H9 (cell line): ENCODE measurements around the gene TEX264. TPM values are rescaled to one million over a fixed set of nuclear protein-coding genes. Genes with fewer than 3 reads are reported as not detected.

Experiments used
- DNase-seq: peaks from one replicate; pipeline ENCODE4 v3.0.0-alpha.2; 2017
- H2AFZ ChIP-seq: one replicate; pipeline ENCODE4 v1.6.1; 2013; ENCODE audit warnings: mild to moderate bottlenecking, low read length, control low read depth, moderate library complexity
- H2AK5ac ChIP-seq: 2 replicates; pipeline ENCODE4 v1.6.1; 2013; ENCODE audit warnings: low read length, control low read depth, mixed read lengths; ENCODE audit not compliant: insufficient read length
- H2BK120ac ChIP-seq: one replicate; pipeline ENCODE4 v1.6.1; 2013; ENCODE audit warnings: low read depth, mild to moderate bottlenecking, low read length, control low read depth, inconsistent platforms; ENCODE audit not compliant: poor library complexity, severe bottlenecking
- H2BK12ac ChIP-seq: 2 replicates; pipeline ENCODE4 v1.6.1; 2013; ENCODE audit warnings: low read length, control low read depth, mixed read lengths, low read depth; ENCODE audit not compliant: insufficient read length
- H2BK15ac ChIP-seq: 2 replicates; pipeline ENCODE4 v1.6.1; 2013; ENCODE audit warnings: low read depth, low read length, control low read depth
- H2BK20ac ChIP-seq: one replicate; pipeline ENCODE4 v1.6.1; 2013; ENCODE audit warnings: low read depth, mild to moderate bottlenecking, low read length, control low read depth, inconsistent platforms; ENCODE audit not compliant: poor library complexity, severe bottlenecking
- H2BK5ac ChIP-seq: 2 replicates; pipeline ENCODE4 v1.6.1; 2013; ENCODE audit warnings: low read length, control low read depth, mixed read lengths; ENCODE audit not compliant: insufficient read length
- H3K14ac ChIP-seq: 2 replicates; pipeline ENCODE4 v1.6.1; 2013; ENCODE audit warnings: low read length, control low read depth; ENCODE audit not compliant: insufficient read depth
- H3K18ac ChIP-seq: 2 replicates; pipeline ENCODE4 v1.6.1; 2013; ENCODE audit warnings: low read depth, mild to moderate bottlenecking, mixed read lengths, low read length, control low read depth; ENCODE audit not compliant: insufficient read length
- H3K23ac ChIP-seq: 2 replicates; pipeline ENCODE4 v1.6.1; 2013; ENCODE audit warnings: low read length, control low read depth, mixed read lengths, low read depth; ENCODE audit not compliant: insufficient read length
- H3K23me2 ChIP-seq: 2 replicates; pipeline ENCODE4 v1.6.1; 2013; ENCODE audit warnings: low read depth, mild to moderate bottlenecking, mixed read lengths, low read length, control low read depth; ENCODE audit not compliant: insufficient read length, poor library complexity, severe bottlenecking
- H3K27ac ChIP-seq: 2 replicates; pipeline ENCODE4 v1.5.1; 2013; ENCODE audit warnings: low read length, control low read depth, mixed read lengths, low read depth; ENCODE audit not compliant: insufficient read length
- H3K27me3 ChIP-seq: 2 replicates; pipeline ENCODE4 v1.6.1; 2013; ENCODE audit warnings: low read length, control low read depth, inconsistent platforms; ENCODE audit not compliant: insufficient read depth
- H3K4ac ChIP-seq: 2 replicates; pipeline ENCODE4 v1.6.1; 2013; ENCODE audit warnings: low read depth, mild to moderate bottlenecking, control low read depth, inconsistent platforms, low read length, moderate library complexity
- H3K4me1 ChIP-seq: 2 replicates; pipeline ENCODE4 v1.6.1; 2013; ENCODE audit warnings: low read length, control low read depth, inconsistent platforms; ENCODE audit not compliant: insufficient read depth
- H3K4me2 ChIP-seq: 2 replicates; pipeline ENCODE4 v1.6.1; 2013; ENCODE audit warnings: low read length, control low read depth, mixed read lengths; ENCODE audit not compliant: insufficient read length, insufficient read depth
- H3K56ac ChIP-seq: 2 replicates; pipeline ENCODE4 v1.6.1; 2013; ENCODE audit warnings: low read depth, mild to moderate bottlenecking, mixed read lengths, low read length, control low read depth; ENCODE audit not compliant: insufficient read length
- H3K79me1 ChIP-seq: 2 replicates; pipeline ENCODE4 v1.6.1; 2013; ENCODE audit warnings: low read depth, mild to moderate bottlenecking, moderate library complexity, low read length, control low read depth, inconsistent platforms; ENCODE audit not compliant: insufficient read depth, poor library complexity, severe bottlenecking
- H3K79me2 ChIP-seq: 2 replicates; pipeline ENCODE4 v1.6.1; 2013; ENCODE audit warnings: low read length, control low read depth, inconsistent platforms; ENCODE audit not compliant: insufficient read depth
- H3K9ac ChIP-seq: 2 replicates; pipeline ENCODE4 v1.6.1; 2013; ENCODE audit warnings: low read length, control low read depth, mixed read lengths; ENCODE audit not compliant: insufficient read length; ENCODE audit errors: extremely low read depth
- H3K9me3 ChIP-seq: one replicate; pipeline ENCODE4 v1.6.1; 2013; ENCODE audit warnings: low read depth, low read length, inconsistent platforms; ENCODE audit not compliant: control insufficient read depth
- H3T11ph ChIP-seq: one replicate; pipeline ENCODE4 v1.6.1; 2013; ENCODE audit warnings: mild to moderate bottlenecking, low read length, control low read depth, inconsistent platforms
- H4K20me1 ChIP-seq: one replicate; pipeline ENCODE4 v1.6.1; 2013; ENCODE audit not compliant: control insufficient read depth, insufficient read length, insufficient read depth
- H4K5ac ChIP-seq: 2 replicates; pipeline ENCODE4 v1.6.1; 2013; ENCODE audit warnings: low read depth, mild to moderate bottlenecking, mixed read lengths, low read length, control low read depth; ENCODE audit not compliant: insufficient read length
- H4K8ac ChIP-seq: replicated peaks from 2 replicates; pipeline ENCODE4 v1.6.1; 2013; ENCODE audit warnings: low read length, control low read depth, mixed read lengths, low read depth; ENCODE audit not compliant: insufficient read length
- H4K91ac ChIP-seq: 2 replicates; pipeline ENCODE4 v1.6.1; 2013; ENCODE audit warnings: low read depth, mild to moderate bottlenecking, moderate library complexity, mixed read lengths, low read length, control low read depth; ENCODE audit not compliant: insufficient read length
- H3K27ac Mint-ChIP-seq, 3 experiments: 2 replicates in 2 of 3; 3 replicates in 1 of 3; pipeline ENCODE4 v1.8.0; 2020 to 2021; ENCODE audit warnings: mixed read lengths in 3 of 3, mild to moderate bottlenecking in 1 of 3, moderate library complexity in 1 of 3
- H3K27me3 Mint-ChIP-seq: 2 replicates; pipeline ENCODE4 v1.8.0; 2021; ENCODE audit warnings: low read depth, mild to moderate bottlenecking, moderate library complexity, mixed read lengths
- H3K36me3 Mint-ChIP-seq, 3 experiments: 2 replicates in 2 of 3; 3 replicates in 1 of 3; pipeline ENCODE4 v1.8.0; 2020 to 2021; ENCODE audit warnings: low read depth in 3 of 3, mixed read lengths in 3 of 3; ENCODE audit not compliant: insufficient read depth in 1 of 3
- H3K4me1 Mint-ChIP-seq, 2 experiments: 2 replicates each; pipeline ENCODE4 v1.8.0; 2020; ENCODE audit warnings: mixed read lengths in 2 of 2
- H3K4me3 Mint-ChIP-seq, 2 experiments: 2 replicates in 1 of 2; 3 replicates in 1 of 2; pipeline ENCODE4 v1.8.0; 2020 to 2021; ENCODE audit warnings: mild to moderate bottlenecking in 2 of 2, mixed read lengths in 2 of 2, moderate library complexity in 1 of 2
- H3K9me3 Mint-ChIP-seq, 2 experiments: 2 replicates in 1 of 2; 3 replicates in 1 of 2; pipeline ENCODE4 v1.8.0; 2020; ENCODE audit warnings: mild to moderate bottlenecking in 2 of 2, mixed read lengths in 2 of 2, moderate library complexity in 1 of 2
- CTCF ChIP-seq: fragments of 200-600 bp; sonication (generic); conservative IDR thresholded peaks from 3 replicates; pipeline ENCODE4 v1.8.0; 2021; ENCODE audit warnings: antibody characterized with exemption, mild to moderate bottlenecking
- WGBS: extraction: QIAGEN DNeasy Blood & Tissue Kit; methylation state at CpG from one replicate; pipeline ENCODE4 v1.1.7; 2013; ENCODE audit warnings: missing lambda C conversion rate, low lambda C conversion rate, mixed read lengths; ENCODE audit not compliant: insufficient read length; ENCODE audit errors: extremely low coverage; 5-methylcytosine and 5-hydroxymethylcytosine counted together
- total RNA-seq: library from RNA; stranded (reverse); gene quantifications from 2 replicates; pipeline ENCODE4 v1.2.1, GENCODE V29; 2021

Gene TEX264
- total RNA-seq, 1 experiment from 2014 or later = 17.3 TPM

DNA sequence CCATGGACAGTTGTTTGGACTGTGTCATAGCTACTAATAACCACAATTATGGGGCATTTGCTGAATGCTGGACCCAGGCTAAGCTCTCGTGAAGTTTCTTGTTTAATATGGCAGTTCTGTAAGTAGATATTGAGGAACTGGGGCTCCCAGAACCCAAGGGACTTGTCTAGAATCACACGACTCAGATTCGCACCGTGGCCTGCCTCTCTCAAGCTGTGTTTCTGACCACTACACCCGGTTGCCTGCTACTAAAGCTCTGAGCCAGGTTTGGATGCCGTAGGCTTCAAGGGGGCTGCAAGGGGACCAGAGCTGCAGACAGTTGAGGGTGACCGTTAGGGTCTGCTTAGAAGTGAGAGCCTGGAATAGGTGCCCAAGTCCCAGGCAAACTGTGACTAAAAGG is 11.5 kb downstream of the TEX264 start:
- H3K4ac ChIP-seq = no peak overlapping the region

More for the DNA sequence above, 11.5 kb downstream of the TEX264 start:
- no peak overlapping the region for H2BK15ac ChIP-seq
- H3K4me1 ChIP-seq = no peaks in the 10 kb centered on the region; the same call in 1 of the 2 replicates
- no peaks in the 10 kb centered on the region for H3K9me3 ChIP-seq
- no peaks in the 10 kb centered on the region for H4K20me1 ChIP-seq
- H2BK12ac ChIP-seq = no peak overlapping the region
- no peaks in the 10 kb centered on the region for H3K79me2 ChIP-seq
- no peak overlapping the region for H3K9ac ChIP-seq
- Mint-ChIP-seq H3K27me3 (no peaks in the 10 kb centered on the region; the same call in 1 of the 2 replicates), H3K27ac (no peak overlapping the region; a peak in 2 of 7 replicates), H3K4me1 (peaks cover 17% of the 10 kb centered on the region in 2 experiments), H3K36me3 (peaks cover 0 to 8% (median 0%) of the 10 kb centered on the region in 3 experiments; a peak in 3 of 7 replicates), H3K4me3 (no peak overlapping the region), H3K9me3 (no peaks in the 10 kb centered on the region)
- no peak overlapping the region for H2BK5ac ChIP-seq
- no peaks in the 10 kb centered on the region for H3K27me3 ChIP-seq
- no peak for TF ChIP-seq CTCF
- no peak overlapping the region for H2AFZ ChIP-seq
- no peak overlapping the region for H2BK20ac ChIP-seq
- H3K18ac ChIP-seq = no peak overlapping the region
- H3K23me2 ChIP-seq = no peaks in the 10 kb centered on the region
- H3K79me1 ChIP-seq = no peaks in the 10 kb centered on the region
- no peak for DNase-seq
- WGBS = no CpG with 5 or more reads among the region's 7 CpGs
- H3K27ac ChIP-seq = no peak overlapping the region
- H3K56ac ChIP-seq = no peak overlapping the region
- no peak overlapping the region for H2AK5ac ChIP-seq
- no peak overlapping the region for H4K8ac ChIP-seq
- H3K23ac ChIP-seq = no peak overlapping the region
- H4K5ac ChIP-seq = no peak overlapping the region
- H3K4me2 ChIP-seq = no peak overlapping the region
- H2BK120ac ChIP-seq = no peak overlapping the region
- H4K91ac ChIP-seq = no peak overlapping the region
- H3T11ph ChIP-seq = no peak overlapping the region
- no peak overlapping the region for H3K14ac ChIP-seq
